Globus pallidus (tissue), 1 donor: ENCODE results near the gene SMDT1.
A peak's percentile ranks its signal among the peaks of the same experiment; 100 is the strongest.

Experiments
- DNase-seq: peaks from one replicate; pipeline ENCODE4 v3.0.0-alpha.2; 2015; ENCODE audit warnings: low spot score

SMDT1 gene

GRCh38 chr22:42079319-42080251 lies at the start of gene SMDT1:
SMDT1 (plus strand) TSS chr22:42079700; CDS start chr22:42079769, 69 bp downstream.
- DNase-seq = peak; percentile 99

GRCh38 chr22:42033263-42034181 lies 46.0 kb upstream of the SMDT1 start:
- no peak for DNase-seq

GRCh38 chr22:42035256-42035655 lies 44.2 kb upstream of the SMDT1 start:
- no peak for DNase-seq

- no peak for DNase-seq
Observed at GRCh38 chr22:42039271-42039670, 40.2 kb upstream of the SMDT1 start.

- no peak for DNase-seq
Observed at GRCh38 chr22:42041784-42042183, 37.7 kb upstream of the SMDT1 start.

GRCh38 chr22:42050641-42051180 lies 28.8 kb upstream of the SMDT1 start:
- no peak for DNase-seq

- DNase-seq = no peak
Observed at GRCh38 chr22:42052765-42053164, 26.7 kb upstream of the SMDT1 start.

GRCh38 chr22:42056757-42057511 lies 22.6 kb upstream of the SMDT1 start:
- DNase-seq = no peak

GRCh38 chr22:42060489-42060888 lies 19.0 kb upstream of the SMDT1 start:
- no peak for DNase-seq

- DNase-seq = no peak
Observed at GRCh38 chr22:42061041-42061440, 18.5 kb upstream of the SMDT1 start.

GRCh38 chr22:42062506-42063170 lies 16.9 kb upstream of the SMDT1 start:
- DNase-seq = no peak

- DNase-seq = no peak
Observed at GRCh38 chr22:42064629-42065028, 14.9 kb upstream of the SMDT1 start.

- DNase-seq = no peak
Observed at GRCh38 chr22:42065438-42066125, 13.9 kb upstream of the SMDT1 start.

- DNase-seq = no peak
Observed at GRCh38 chr22:42066126-42066761, 13.3 kb upstream of the SMDT1 start.

- no peak for DNase-seq
Observed at GRCh38 chr22:42066937-42067336, 12.6 kb upstream of the SMDT1 start.

GRCh38 chr22:42067671-42068251 lies 11.7 kb upstream of the SMDT1 start:
- no peak for DNase-seq

- no peak for DNase-seq
Observed at GRCh38 chr22:42068291-42068690, 11.2 kb upstream of the SMDT1 start.

- peak; percentile 55 for DNase-seq
Observed at GRCh38 chr22:42069801-42070516, 9.5 kb upstream of the SMDT1 start.
